Thymus (tissue), 11 donors: ENCODE measurements around the gene ACAP3. TPM values are rescaled to one million over a fixed set of nuclear protein-coding genes. Genes with fewer than 3 reads are reported as not detected.

ENCODE experiments used
- DNase-seq, 9 donors: peaks; one replicate each; pipeline ENCODE4 v3.0.0-alpha.2; 2013; ENCODE audit warnings: low spot score in 9 of 9, low read depth in 6 of 9, missing footprints in 1 of 9
- H3K27ac ChIP-seq, 2 donors: one replicate each; pipeline ENCODE4 v1.5.1; 2013; ENCODE audit warnings: control low read depth in 1 of 2, low read depth in 1 of 2, low read length in 1 of 2, mild to moderate bottlenecking in 1 of 2, moderate library complexity in 1 of 2
- H3K27me3 ChIP-seq, 2 donors: one replicate each; pipeline ENCODE4 v1.5.1; 2013; ENCODE audit warnings: low read length in 1 of 2; ENCODE audit not compliant: control insufficient read depth in 2 of 2, insufficient read depth in 1 of 2
- H3K36me3 ChIP-seq, 2 donors: one replicate each; pipeline ENCODE4 v1.5.1; 2013; ENCODE audit warnings: low read length in 1 of 2, mild to moderate bottlenecking in 1 of 2, moderate library complexity in 1 of 2; ENCODE audit not compliant: control insufficient read depth in 2 of 2, insufficient read depth in 2 of 2
- H3K4me1 ChIP-seq, 2 donors: one replicate each; pipeline ENCODE4 v1.5.1; 2013; ENCODE audit warnings: low read length in 2 of 2; ENCODE audit not compliant: control insufficient read depth in 2 of 2, insufficient read depth in 2 of 2
- H3K4me3 ChIP-seq, 2 donors: one replicate each; pipeline ENCODE4 v1.5.1; 2013; ENCODE audit warnings: low read length in 2 of 2, control low read depth in 1 of 2, mild to moderate bottlenecking in 1 of 2
- H3K9me3 ChIP-seq, 2 donors: one replicate each; pipeline ENCODE4 v1.5.1; 2013; ENCODE audit warnings: low read length in 1 of 2, mild to moderate bottlenecking in 1 of 2; ENCODE audit not compliant: control insufficient read depth in 2 of 2, insufficient read depth in 1 of 2
- WGBS: extraction: QIAGEN DNeasy Blood & Tissue Kit; methylation state at CpG from one replicate; pipeline ENCODE4 v1.1.7; 2013; 5-methylcytosine and 5-hydroxymethylcytosine counted together
- polyA plus RNA-seq: library from polyadenylated mRNA; stranded (reverse); fragments of 200-250 nt; gene quantifications from one replicate; pipeline ENCODE4 v1.2.3, GENCODE V29; 2013
- total RNA-seq: library from RNA; stranded (reverse); fragments of 120-200 nt; gene quantifications from one replicate; pipeline ENCODE4 v1.2.4, GENCODE V29; 2013
- donor health status: healthy.

Gene ACAP3
- total and polyA plus RNA-seq, 2 donors: 15.5 to 58.8 TPM

- H3K4me3 ChIP-seq: no peak overlapping the region
- no peaks in the 10 kb centered on the region for H3K27me3 ChIP-seq
- no peaks in the 10 kb centered on the region for H3K4me1 ChIP-seq
- H3K9me3 ChIP-seq: no peaks in the 10 kb centered on the region
- H3K36me3 ChIP-seq: peaks cover 6 to 47% of the 10 kb centered on the region in 2 donors
- no peak for DNase-seq
- WGBS: 96% methylated on average over 57 of the region's 58 CpGs
- H3K27ac ChIP-seq: no peak overlapping the region
Measured at GRCh38 chr1:1294250-1294890, 13.4 kb downstream of the ACAP3 start.

GRCh38 chr1:1293263-1294249 is 14.2 kb downstream of the ACAP3 start:
- 96% methylated on average over 94 of the region's 94 CpGs for WGBS
- Histone ChIP-seq H3K27me3 (no peaks in the 10 kb centered on the region), H3K4me1 (no peaks in the 10 kb centered on the region), H3K4me3 (no peak overlapping the region), H3K9me3 (no peaks in the 10 kb centered on the region), H3K27ac (no peak overlapping the region), H3K36me3 (peaks cover 6 to 47% of the 10 kb centered on the region in 2 donors)
- no peak for DNase-seq

GRCh38 chr1:1292851-1293250 is 14.9 kb downstream of the ACAP3 start:
- Histone ChIP-seq H3K9me3 (no peaks in the 10 kb centered on the region), H3K27ac (no peak overlapping the region), H3K4me1 (no peaks in the 10 kb centered on the region), H3K27me3 (no peaks in the 10 kb centered on the region), H3K36me3 (peaks cover 6 to 44% of the 10 kb centered on the region in 2 donors), H3K4me3 (no peak overlapping the region)
- WGBS: 98% methylated on average over 18 of the region's 18 CpGs
- no peak for DNase-seq

DNA sequence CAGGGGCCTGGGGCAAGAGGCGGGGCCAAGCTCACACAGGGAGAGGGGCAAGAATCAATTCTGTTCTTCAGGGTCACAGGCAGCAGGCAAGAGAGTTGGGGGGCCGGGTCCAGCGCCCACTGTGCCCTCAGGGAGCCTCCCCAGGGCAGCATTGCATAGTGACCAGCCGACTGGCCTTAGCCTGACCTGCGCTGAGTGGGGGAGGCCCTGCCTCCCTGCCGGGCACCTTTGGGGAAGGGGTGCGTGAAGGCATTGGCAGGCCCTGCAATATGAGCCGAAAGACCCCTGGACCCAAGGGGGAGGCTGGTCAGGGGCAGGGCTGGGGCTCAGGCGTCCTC is 15.3 kb downstream of the ACAP3 start:
- peaks cover 0 to under 1% of the 10 kb centered on the region in 2 donors for H3K27me3 ChIP-seq
- no peak overlapping the region for H3K4me3 ChIP-seq
- H3K4me1 ChIP-seq: no peaks in the 10 kb centered on the region
- 96% methylated on average over 9 of the region's 9 CpGs for WGBS
- H3K9me3 ChIP-seq: no peaks in the 10 kb centered on the region
- DNase-seq: no peak
- peaks cover 4 to 41% of the 10 kb centered on the region in 2 donors for H3K36me3 ChIP-seq
- H3K27ac ChIP-seq: no peak overlapping the region

DNA sequence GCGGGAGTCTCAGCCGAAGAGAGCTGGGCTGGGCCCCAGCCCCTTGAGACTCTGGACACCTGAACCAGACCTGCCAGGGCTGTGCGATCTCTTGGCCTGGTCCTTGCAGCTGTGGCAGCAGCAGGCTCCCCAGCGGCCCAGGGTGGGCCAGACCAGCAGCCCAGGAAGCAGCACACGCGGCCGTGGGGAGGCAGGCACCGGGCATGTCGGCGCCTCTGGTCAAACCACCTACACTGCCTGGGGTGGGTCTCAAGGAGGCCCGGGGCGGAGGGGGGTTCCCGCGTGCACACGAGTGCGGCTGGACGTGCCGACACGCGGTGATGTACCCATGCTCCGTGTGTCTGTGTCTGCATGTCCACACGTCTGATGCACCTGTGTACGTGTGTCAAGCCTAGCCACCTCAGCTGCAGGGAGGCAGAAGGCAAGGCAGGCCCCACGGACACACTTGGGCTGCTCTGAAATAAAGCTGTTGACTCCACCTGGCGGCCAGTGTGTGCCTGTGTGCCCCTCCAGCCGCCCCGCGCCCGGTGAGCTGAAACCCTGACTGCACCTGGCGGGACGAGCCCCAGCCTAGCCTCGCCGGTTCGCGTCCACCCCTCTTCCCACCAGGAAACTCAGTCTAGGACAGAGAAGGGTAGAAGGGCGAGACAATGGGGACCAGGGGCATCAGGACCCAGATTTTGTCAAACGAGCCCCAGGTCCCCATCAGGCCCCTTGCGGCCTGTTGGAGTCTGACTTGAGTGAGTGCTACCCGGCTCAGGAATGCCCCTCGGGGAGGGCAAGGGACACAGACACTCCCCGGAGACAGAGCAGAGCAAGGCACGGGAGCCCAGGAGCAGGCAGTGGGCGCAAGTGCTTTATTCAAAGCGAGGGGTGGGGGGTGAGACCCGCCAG is 15.9 kb downstream of the ACAP3 start:
- Histone ChIP-seq H3K4me1 (no peaks in the 10 kb centered on the region), H3K4me3 (no peak overlapping the region), H3K27me3 (peaks cover 0 to 5% of the 10 kb centered on the region in 2 donors), H3K36me3 (peaks cover 3 to 40% of the 10 kb centered on the region in 2 donors), H3K27ac (no peak overlapping the region), H3K9me3 (no peaks in the 10 kb centered on the region)
- DNase-seq: peak in 6 of 9 donors; percentile 48 to 79 (median 64)
- 66% methylated on average over 45 of the region's 45 CpGs for WGBS

GRCh38 chr1:1291023-1291528 is 16.7 kb downstream of the ACAP3 start:
- H3K4me3 ChIP-seq: no peak overlapping the region
- 85% methylated on average over 28 of the region's 28 CpGs for WGBS
- no peak for DNase-seq

DNA sequence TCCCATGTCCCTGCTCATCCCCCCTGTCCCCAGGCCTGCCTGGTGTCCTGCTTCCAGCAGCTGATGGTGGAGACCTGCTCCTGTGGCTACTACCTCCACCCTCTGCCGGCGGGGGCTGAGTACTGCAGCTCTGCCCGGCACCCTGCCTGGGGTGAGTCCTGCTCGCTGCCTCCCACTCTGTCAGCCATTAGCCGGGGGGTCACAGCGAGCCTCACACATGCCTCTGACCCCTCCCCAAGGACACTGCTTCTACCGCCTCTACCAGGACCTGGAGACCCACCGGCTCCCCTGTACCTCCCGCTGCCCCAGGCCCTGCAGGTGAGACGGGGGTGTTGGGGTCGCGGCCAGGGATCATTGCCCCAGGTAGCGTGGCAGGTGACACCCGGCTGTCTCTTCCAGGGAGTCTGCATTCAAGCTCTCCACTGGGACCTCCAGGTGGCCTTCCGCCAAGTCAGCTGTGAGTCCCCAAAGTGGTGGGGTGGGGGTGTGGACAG is 17.4 kb downstream of the ACAP3 start:
- Histone ChIP-seq H3K4me1 (no peaks in the 10 kb centered on the region), H3K4me3 (no peak overlapping the region), H3K27ac (no peak overlapping the region), H3K36me3 (peaks cover 2 to 26% of the 10 kb centered on the region in 2 donors), H3K9me3 (no peaks in the 10 kb centered on the region), H3K27me3 (peaks cover 0 to 15% of the 10 kb centered on the region in 2 donors)
- WGBS: 63% methylated on average over 15 of the region's 15 CpGs
- peak in 2 of 9 donors; percentile 41 to 56 for DNase-seq

More at GRCh38 chr1:1291023-1291528, 16.7 kb downstream of the ACAP3 start:
- H3K27me3 ChIP-seq: peaks cover 0 to 10% of the 10 kb centered on the region in 2 donors
- H3K36me3 ChIP-seq: peaks cover 2 to 34% of the 10 kb centered on the region in 2 donors
- no peaks in the 10 kb centered on the region for H3K4me1 ChIP-seq
- H3K27ac ChIP-seq: no peak overlapping the region
- no peaks in the 10 kb centered on the region for H3K9me3 ChIP-seq

- H3K4me3 ChIP-seq: no peak overlapping the region
- DNase-seq: no peak
- H3K36me3 ChIP-seq: no peaks in the 10 kb centered on the region
- no peaks in the 10 kb centered on the region for H3K9me3 ChIP-seq
- 91% methylated on average over 46 of the region's 46 CpGs for WGBS
- no peaks in the 10 kb centered on the region for H3K4me1 ChIP-seq
- H3K27ac ChIP-seq: no peak overlapping the region
- peaks cover 0 to 18% of the 10 kb centered on the region in 2 donors for H3K27me3 ChIP-seq
Measured at GRCh38 chr1:1287288-1288110, 20.2 kb downstream of the ACAP3 start.
